GM12801 (cell line): ENCODE data around the gene ARRB2.

Experiments used
- CTCF ChIP-seq: IDR thresholded peaks from one replicate; pipeline ENCODE4 v1.5.1; 2011; ENCODE audit warnings: control low read depth; ENCODE audit not compliant: insufficient read length; ENCODE audit errors: extremely low read depth

The ARRB2 gene

DNA sequence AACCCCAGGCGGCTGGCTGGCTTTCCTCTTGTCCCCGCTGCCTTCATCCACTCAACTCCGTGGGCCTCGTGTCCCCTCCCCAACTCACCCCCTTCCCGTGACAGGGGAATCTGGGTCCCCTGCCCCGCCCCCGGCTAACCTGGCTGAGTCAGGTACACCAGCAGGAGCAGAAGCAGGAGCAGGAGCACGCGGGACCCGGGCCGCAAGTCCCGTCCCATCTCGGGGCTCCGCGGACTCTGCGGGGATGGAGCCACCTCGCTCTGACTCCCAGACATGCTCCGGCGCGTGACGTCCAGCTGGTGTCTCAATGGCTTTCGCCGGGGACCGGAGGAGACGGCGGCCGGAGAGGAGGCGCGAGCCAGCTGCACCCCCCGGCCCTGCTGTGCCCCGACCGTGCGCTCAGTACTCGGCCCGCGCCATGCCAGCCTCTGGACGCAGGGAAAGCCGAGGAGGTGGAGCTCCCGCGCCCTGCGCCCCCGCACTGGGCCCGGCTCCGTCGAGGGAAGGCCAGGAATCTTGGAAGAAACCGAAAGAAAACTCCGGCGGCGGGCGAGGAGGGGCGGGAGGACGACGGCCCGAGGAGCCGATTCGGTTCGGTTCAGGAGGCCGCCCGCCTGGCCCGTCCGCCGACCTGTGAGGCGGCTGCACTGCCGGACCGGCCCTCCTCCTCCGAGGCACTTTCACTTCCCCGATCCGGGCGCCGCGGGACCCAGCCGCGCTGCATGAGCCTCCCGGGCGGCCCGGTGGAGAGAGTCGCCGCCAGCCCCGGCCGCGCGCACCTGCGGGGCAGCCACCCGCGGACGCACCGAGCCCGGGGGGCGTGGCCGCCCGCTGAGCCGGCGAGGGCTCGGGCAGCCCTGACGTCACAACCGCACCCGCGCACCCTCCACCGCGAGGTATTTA, 28.9 kb downstream of the ARRB2 start, which contains the start of the genes CXCL16 and ZMYND15:
TSS of gene CXCL16 (minus strand) at position 807 of the 903 bp plus-strand sequence. CDS start at position 218, 589 bp downstream.
TSS of gene ZMYND15 (plus strand) at position 712 of the 903 bp plus-strand sequence. CDS start 716 bp downstream, outside the sequence.
- no peak for TF ChIP-seq CTCF

DNA sequence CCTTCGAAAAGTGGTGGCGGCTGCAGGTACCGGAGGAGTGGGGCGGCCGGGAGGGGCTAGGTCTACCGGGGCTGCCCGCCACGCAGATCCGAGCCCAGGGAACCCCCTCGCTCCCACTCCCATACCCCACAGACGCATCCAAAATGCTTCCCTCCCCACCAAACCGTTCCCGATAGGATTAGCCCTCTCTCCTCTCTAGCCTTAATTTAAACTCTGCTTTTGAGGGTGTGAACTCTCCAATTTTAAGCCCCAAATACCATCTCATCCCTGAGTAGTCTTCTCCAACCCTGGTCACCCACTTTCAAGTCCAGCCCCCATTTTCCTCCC, 29.6 kb downstream of the ARRB2 start:
- TF ChIP-seq CTCF, result no peak

DNA sequence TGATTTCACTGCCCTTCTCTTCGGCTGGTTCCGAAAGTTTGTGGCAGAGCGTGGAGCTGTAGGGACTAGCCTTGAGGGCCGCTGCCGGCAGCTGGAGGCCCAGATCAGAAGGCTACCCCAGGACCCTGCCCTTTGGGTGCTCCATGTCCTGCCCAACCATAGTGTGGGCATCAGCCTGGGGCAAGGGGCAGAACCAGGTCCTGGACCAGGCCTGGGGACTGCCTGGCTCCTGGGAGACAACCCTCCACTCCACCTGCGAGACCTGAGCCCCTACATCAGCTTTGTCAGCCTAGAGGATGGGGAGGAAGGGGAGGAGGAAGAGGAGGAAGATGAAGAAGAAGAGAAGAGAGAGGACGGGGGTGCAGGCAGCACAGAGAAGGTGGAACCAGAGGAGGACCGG, 30.2 kb downstream of the ARRB2 start:
- no peak for TF ChIP-seq CTCF

DNA sequence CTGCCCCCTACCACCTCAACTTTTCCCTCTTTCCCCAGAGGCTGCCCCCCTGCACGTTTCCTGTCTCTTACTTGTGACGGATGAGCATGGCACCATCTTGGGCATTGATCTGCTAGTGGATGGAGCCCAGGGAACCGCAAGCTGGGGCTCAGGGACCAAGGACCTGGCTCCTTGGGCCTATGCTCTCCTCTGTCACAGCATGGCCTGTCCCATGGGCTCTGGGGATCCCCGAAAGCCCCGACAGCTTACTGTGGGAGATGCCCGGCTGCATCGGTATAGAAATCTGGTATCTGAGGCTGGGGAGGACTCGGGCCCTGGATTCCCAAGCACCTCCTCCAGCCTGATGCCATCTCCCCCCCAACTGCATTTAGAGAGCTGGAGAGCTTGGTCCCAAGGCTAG, 31.1 kb downstream of the ARRB2 start:
- TF ChIP-seq CTCF, result no peak

GRCh38 chr17:4742133-4742532, 31.7 kb downstream of the ARRB2 start:
- TF ChIP-seq CTCF, result no peak

GRCh38 chr17:4742629-4743028, 32.2 kb downstream of the ARRB2 start:
- no peak for TF ChIP-seq CTCF

DNA sequence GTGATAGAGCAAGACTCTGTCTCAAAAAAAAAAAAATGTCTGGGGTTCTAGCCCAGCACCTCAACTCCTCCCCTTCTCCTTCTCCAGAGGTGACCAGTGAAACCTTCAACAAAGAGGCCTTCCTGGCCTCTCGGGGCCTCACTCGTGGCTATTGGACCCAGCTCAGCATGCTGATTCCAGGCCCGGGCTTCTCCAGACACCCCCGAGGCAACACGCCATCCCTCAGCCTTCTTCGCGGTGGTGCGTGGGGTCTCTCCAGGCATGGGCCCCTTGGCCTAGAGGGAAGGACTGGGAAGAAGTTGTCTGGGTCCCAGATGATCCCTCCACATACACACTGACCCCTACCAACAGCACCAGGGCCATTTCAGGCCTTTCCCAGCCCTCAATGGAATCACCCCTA, 32.8 kb downstream of the ARRB2 start:
- TF ChIP-seq CTCF, result no peak
